Colonic mucosa (tissue), 4 donors: ENCODE data around the gene NTNG1. TPM values are rescaled to one million over a fixed set of nuclear protein-coding genes. Genes with fewer than 3 reads are reported as not detected.

Experiments used
- DNase-seq: peaks from one replicate; pipeline ENCODE4 v3.0.0-alpha.2; 2020
- H3K27ac ChIP-seq: fragments of 200-600 bp; one replicate; pipeline ENCODE4 v1.8.0; 2021
- H3K27me3 ChIP-seq: fragments of 200-600 bp; one replicate; pipeline ENCODE4 v1.8.0; 2021
- H3K36me3 ChIP-seq: fragments of 200-600 bp; one replicate; pipeline ENCODE4 v1.8.0; 2021
- H3K4me1 ChIP-seq: fragments of 200-600 bp; one replicate; pipeline ENCODE4 v1.8.0; 2021; ENCODE audit warnings: mild to moderate bottlenecking
- H3K4me3 ChIP-seq: fragments of 200-600 bp; one replicate; pipeline ENCODE4 v1.8.0; 2021
- H3K9ac ChIP-seq, 2 donors: one replicate each; pipeline ENCODE4 v1.7.0; 2013; ENCODE audit warnings: control low read depth in 2 of 2, low read depth in 2 of 2, low read length in 2 of 2
- H3K9me3 ChIP-seq: fragments of 200-600 bp; one replicate; pipeline ENCODE4 v1.8.0; 2021
- intact Hi-C: fragments of 100-400 bp; cut with DNase I; formaldehyde crosslinking; loops from one replicate; pipeline ENCODE4 v1.14.1; 2022
- total RNA-seq, 2 donors: library from RNA; stranded (reverse); fragmentation: NEBNext Ultra II Directional in 1 of 2; extraction: Animal tissue kit (Norgen Biotek cat#: 25700) in 1 of 2; gene quantifications; one replicate each; pipeline ENCODE4 v1.2.1, GENCODE V29; 2021
- TF ChIP-seq, protein P1 (sequence below): fragments of 200-600 bp; IDR thresholded peaks from one replicate; pipeline ENCODE4 v1.8.0; 2022; ENCODE audit warnings: antibody characterized with exemption, mild to moderate bottlenecking
- donor health status: healthy.
- donor health status: DM: no; HTN: no; CAD: no.
- donor health status: DM: no; HTN: no; CAD: no.

NTNG1 gene
- total RNA-seq, 2 donors from 2014 or later: 0.30 to 0.88 TPM

DNA sequence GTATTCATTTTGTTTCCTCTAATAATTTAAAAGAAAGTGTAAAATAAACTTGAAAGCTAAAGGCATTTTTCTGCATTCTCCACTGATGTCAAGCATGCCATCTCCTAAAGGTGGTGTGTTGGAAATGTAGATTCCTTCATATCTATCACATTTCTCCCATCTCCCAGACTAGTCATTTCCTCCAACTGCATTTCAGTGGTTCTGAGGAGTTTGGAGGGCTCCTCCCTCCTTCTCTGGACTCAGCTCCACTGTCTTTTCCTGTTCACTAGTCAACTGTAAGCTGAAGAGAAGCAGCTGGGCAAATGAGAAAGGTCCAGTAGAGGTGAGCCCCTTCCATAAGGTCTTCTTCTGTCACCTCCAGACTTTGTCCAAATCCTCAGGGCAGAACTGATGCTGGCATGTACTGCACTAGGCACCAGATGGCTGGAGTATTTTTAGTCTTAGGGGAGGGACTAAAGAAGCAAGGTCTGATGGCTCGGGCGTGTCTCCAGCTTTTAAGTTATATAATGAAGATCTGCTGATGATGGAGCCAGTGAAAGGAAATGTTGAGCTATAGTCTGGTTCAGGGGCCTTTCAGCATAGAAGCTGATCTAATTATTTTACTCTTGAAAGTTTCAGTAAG is 186.1 kb downstream of the NTNG1 start:
- Histone ChIP-seq H3K27ac (no peak overlapping the region), H3K36me3 (no peaks in the 10 kb centered on the region), H3K4me3 (no peak overlapping the region), H3K27me3 (no peaks in the 10 kb centered on the region), H3K9ac (no peak overlapping the region), H3K4me1 (no peaks in the 10 kb centered on the region), H3K9me3 (no peaks in the 10 kb centered on the region)
- TF ChIP-seq, protein P1, sequence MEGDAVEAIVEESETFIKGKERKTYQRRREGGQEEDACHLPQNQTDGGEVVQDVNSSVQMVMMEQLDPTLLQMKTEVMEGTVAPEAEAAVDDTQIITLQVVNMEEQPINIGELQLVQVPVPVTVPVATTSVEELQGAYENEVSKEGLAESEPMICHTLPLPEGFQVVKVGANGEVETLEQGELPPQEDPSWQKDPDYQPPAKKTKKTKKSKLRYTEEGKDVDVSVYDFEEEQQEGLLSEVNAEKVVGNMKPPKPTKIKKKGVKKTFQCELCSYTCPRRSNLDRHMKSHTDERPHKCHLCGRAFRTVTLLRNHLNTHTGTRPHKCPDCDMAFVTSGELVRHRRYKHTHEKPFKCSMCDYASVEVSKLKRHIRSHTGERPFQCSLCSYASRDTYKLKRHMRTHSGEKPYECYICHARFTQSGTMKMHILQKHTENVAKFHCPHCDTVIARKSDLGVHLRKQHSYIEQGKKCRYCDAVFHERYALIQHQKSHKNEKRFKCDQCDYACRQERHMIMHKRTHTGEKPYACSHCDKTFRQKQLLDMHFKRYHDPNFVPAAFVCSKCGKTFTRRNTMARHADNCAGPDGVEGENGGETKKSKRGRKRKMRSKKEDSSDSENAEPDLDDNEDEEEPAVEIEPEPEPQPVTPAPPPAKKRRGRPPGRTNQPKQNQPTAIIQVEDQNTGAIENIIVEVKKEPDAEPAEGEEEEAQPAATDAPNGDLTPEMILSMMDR: no peak
- intact Hi-C loops: no loop called here
- DNase-seq: no peak

DNA sequence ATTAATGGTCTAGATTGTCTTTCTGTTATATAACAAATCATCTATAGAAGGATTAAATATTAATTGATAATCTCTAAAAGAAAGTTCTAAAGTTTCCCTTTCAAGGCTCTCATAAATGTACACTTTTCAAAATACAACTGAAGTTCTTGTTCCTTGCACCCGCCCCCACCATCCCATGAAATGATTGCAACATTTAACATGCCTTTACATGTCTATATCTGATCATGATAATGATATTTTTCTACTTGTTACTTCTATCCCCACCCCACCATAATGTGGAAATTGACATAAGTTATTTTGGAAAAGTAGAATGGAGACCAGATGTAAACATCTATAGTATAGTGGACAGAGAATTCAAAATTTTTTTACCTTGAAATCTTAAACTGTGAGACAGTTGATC is 186.6 kb downstream of the NTNG1 start:
- no peaks in the 10 kb centered on the region for H3K27me3 ChIP-seq
- no peak overlapping the region for H3K9ac ChIP-seq
- H3K4me3 ChIP-seq: no peak overlapping the region
- no peak for DNase-seq
- TF ChIP-seq, protein P1: no peak
- H3K27ac ChIP-seq: no peak overlapping the region
- H3K9me3 ChIP-seq: no peaks in the 10 kb centered on the region
- H3K36me3 ChIP-seq: no peaks in the 10 kb centered on the region
- H3K4me1 ChIP-seq: no peaks in the 10 kb centered on the region
- intact Hi-C loops: no loop called here

- TF ChIP-seq, protein P1: no peak
- intact Hi-C loops: no loop called here
- H3K9me3 ChIP-seq: no peaks in the 10 kb centered on the region
- DNase-seq: no peak
- no peak overlapping the region for H3K9ac ChIP-seq
- H3K4me1 ChIP-seq: no peaks in the 10 kb centered on the region
- no peak overlapping the region for H3K4me3 ChIP-seq
- H3K36me3 ChIP-seq: no peaks in the 10 kb centered on the region
- H3K27ac ChIP-seq: no peak overlapping the region
- H3K27me3 ChIP-seq: no peaks in the 10 kb centered on the region
Observed at GRCh38 chr1:107328087-107328486, 187.2 kb downstream of the NTNG1 start.

- intact Hi-C loops: no loop called here
- Histone ChIP-seq H3K4me1 (no peaks in the 10 kb centered on the region), H3K36me3 (no peaks in the 10 kb centered on the region), H3K27me3 (no peaks in the 10 kb centered on the region), H3K9ac (no peak overlapping the region), H3K4me3 (no peak overlapping the region), H3K27ac (no peak overlapping the region), H3K9me3 (no peaks in the 10 kb centered on the region)
- no peak for DNase-seq
- TF ChIP-seq, protein P1: no peak
Observed at GRCh38 chr1:107339775-107340174, 198.9 kb downstream of the NTNG1 start.

DNA sequence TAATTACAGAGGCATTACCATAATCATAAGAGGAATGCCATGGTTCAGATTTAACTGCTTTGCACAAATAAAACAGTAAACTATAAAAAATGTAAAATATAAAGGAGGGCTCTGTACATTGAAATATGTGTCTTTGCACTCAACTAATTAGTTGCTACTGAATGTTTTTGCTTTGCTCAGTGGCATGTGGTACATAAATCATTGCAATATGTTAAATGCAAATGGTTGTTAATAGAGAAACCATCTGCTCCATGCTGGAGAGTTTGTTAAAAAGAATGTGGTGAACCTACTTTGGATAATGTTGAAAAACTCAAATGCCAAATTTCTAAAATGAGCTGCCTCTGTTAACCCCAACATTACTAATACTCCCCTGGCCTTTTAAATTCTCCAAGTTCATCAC is 201.5 kb downstream of the NTNG1 start:
- Histone ChIP-seq H3K27me3 (no peaks in the 10 kb centered on the region), H3K9ac (no peak overlapping the region), H3K9me3 (no peaks in the 10 kb centered on the region), H3K36me3 (no peaks in the 10 kb centered on the region), H3K4me1 (no peaks in the 10 kb centered on the region), H3K27ac (no peak overlapping the region), H3K4me3 (no peak overlapping the region)
- intact Hi-C loops: no loop called here
- DNase-seq: no peak
- TF ChIP-seq, protein P1: no peak
